HL-60 (cell line): ENCODE measurements around the gene LRRC49.

Experiments used
- DNase-seq, 2 experiments: peaks; one replicate each; pipeline ENCODE4 v3.0.0-alpha.2; 2010 to 2020; ENCODE audit warnings: low read depth in 1 of 2, low spot score in 1 of 2
- H3K27ac ChIP-seq: fragments of 250-450 bp; sonication (Bioruptor Pico); replicated peaks from 2 replicates; pipeline ENCODE4 v1.5.1; 2020; ENCODE audit warnings: mild to moderate bottlenecking, moderate library complexity
- H3K27me3 ChIP-seq: fragments of 250-450 bp; sonication (Bioruptor Pico); 2 replicates; pipeline ENCODE4 v1.5.1; 2021; ENCODE audit warnings: mild to moderate bottlenecking, moderate library complexity; ENCODE audit not compliant: insufficient read depth, poor library complexity, severe bottlenecking
- H3K4me3 ChIP-seq: replicated peaks from 2 replicates; pipeline ENCODE4 v1.5.1; 2011; ENCODE audit warnings: mild to moderate bottlenecking, control low read depth, low read length; ENCODE audit not compliant: insufficient read depth
- GABPA ChIP-seq: IDR thresholded peaks from 2 replicates; pipeline ENCODE4 v1.6.1; 2012; ENCODE audit warnings: low read depth
- POLR2AphosphoS5 ChIP-seq: IDR thresholded peaks from 2 replicates; pipeline ENCODE4 v1.6.1; 2012; ENCODE audit warnings: low read depth
- SPI1 ChIP-seq: IDR thresholded peaks from 2 replicates; pipeline ENCODE4 v1.6.1; 2012; ENCODE audit warnings: low read depth, mild to moderate bottlenecking, borderline replicate concordance
- TF ChIP-seq, protein P1 (sequence below): IDR thresholded peaks from one replicate; pipeline ENCODE4 v1.5.1; 2011; ENCODE audit warnings: low read length, control low read depth, inconsistent platforms; ENCODE audit not compliant: insufficient read depth
- TF ChIP-seq, protein P2 (sequence below): IDR thresholded peaks from 2 replicates; pipeline ENCODE4 v1.6.1; 2012; ENCODE audit warnings: low read depth; ENCODE audit not compliant: insufficient replicate concordance

The LRRC49 gene

DNA sequence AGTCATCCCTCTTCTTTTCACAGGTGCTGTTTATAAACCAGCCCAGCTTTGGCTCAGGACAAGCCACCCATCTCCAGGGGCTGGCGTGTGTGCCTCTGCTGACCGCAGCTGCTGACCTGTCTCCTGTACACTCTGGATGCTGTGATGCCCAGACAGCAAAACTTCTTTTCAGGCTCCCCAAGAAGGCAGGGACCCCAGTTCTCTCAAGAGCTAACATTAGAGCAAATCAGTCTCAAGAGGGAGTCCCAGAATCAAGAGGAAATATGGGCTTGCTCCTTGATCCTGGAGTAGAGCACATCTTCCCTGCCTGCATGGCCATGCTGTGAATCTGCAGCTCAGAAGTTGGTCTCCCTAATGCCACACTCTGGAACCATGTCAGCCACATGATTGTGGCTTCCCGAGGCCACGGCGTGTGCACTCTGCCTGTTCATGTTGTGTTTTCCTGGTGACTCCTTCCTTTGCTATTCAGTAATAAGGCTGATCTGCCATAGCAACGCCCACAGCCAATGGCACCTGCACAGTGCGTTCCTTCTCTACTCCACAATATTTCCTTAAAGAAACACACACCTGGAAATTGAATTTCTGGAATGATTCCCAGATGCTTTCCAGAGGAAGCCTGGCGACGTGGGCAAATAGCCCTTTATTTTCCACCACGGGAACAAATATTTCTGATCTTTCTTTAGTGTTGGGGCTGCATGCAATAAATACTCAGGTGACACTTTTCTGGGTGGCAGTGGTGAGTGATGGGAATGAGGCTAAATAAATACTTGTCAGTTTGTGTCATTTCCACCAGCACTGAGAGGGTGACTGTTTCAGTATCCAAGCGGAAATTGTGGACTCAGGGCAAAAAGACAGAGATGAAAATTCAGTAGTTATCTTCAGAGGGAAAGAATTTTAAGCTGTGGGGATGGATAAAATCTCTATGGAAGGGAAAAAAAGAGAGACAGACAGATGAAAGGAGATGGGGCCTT, 200.7 kb downstream of the LRRC49 start:
- Histone ChIP-seq H3K27me3 (no peaks in the 10 kb centered on the region), H3K4me3 (no peak overlapping the region), H3K27ac (no peak overlapping the region)
- DNase-seq, result no peak
- TF ChIP-seq GABPA (no peak), POLR2AphosphoS5 (no peak), SPI1 (no peak)
- TF ChIP-seq, protein P1, sequence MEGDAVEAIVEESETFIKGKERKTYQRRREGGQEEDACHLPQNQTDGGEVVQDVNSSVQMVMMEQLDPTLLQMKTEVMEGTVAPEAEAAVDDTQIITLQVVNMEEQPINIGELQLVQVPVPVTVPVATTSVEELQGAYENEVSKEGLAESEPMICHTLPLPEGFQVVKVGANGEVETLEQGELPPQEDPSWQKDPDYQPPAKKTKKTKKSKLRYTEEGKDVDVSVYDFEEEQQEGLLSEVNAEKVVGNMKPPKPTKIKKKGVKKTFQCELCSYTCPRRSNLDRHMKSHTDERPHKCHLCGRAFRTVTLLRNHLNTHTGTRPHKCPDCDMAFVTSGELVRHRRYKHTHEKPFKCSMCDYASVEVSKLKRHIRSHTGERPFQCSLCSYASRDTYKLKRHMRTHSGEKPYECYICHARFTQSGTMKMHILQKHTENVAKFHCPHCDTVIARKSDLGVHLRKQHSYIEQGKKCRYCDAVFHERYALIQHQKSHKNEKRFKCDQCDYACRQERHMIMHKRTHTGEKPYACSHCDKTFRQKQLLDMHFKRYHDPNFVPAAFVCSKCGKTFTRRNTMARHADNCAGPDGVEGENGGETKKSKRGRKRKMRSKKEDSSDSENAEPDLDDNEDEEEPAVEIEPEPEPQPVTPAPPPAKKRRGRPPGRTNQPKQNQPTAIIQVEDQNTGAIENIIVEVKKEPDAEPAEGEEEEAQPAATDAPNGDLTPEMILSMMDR, result no peak

DNA sequence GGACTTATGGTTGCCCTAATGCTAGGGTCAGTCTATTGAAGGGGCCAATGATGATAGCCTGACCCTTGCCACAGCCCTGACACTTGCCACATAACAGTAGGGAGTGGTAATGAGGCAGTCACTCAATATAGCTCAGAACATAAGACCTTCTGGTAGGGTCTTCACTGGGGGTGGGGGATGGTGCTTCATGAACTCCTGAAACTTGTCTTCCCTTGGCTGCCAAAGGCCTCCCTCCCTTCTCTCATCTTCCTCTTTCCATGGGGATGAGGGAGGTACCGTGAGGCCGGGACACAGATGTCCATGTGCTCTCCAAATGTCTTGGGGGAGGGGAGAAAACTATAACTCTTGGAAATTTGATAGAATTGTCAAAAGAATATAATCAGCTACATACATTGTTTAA, 201.5 kb downstream of the LRRC49 start:
- Histone ChIP-seq H3K27ac (no peak overlapping the region), H3K27me3 (no peaks in the 10 kb centered on the region), H3K4me3 (no peak overlapping the region)
- no peak for DNase-seq
- TF ChIP-seq, protein P2, sequence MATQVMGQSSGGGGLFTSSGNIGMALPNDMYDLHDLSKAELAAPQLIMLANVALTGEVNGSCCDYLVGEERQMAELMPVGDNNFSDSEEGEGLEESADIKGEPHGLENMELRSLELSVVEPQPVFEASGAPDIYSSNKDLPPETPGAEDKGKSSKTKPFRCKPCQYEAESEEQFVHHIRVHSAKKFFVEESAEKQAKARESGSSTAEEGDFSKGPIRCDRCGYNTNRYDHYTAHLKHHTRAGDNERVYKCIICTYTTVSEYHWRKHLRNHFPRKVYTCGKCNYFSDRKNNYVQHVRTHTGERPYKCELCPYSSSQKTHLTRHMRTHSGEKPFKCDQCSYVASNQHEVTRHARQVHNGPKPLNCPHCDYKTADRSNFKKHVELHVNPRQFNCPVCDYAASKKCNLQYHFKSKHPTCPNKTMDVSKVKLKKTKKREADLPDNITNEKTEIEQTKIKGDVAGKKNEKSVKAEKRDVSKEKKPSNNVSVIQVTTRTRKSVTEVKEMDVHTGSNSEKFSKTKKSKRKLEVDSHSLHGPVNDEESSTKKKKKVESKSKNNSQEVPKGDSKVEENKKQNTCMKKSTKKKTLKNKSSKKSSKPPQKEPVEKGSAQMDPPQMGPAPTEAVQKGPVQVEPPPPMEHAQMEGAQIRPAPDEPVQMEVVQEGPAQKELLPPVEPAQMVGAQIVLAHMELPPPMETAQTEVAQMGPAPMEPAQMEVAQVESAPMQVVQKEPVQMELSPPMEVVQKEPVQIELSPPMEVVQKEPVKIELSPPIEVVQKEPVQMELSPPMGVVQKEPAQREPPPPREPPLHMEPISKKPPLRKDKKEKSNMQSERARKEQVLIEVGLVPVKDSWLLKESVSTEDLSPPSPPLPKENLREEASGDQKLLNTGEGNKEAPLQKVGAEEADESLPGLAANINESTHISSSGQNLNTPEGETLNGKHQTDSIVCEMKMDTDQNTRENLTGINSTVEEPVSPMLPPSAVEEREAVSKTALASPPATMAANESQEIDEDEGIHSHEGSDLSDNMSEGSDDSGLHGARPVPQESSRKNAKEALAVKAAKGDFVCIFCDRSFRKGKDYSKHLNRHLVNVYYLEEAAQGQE, result no peak
- TF ChIP-seq POLR2AphosphoS5 (no peak), SPI1 (no peak), GABPA (no peak)
- TF ChIP-seq, protein P1, result no peak

DNA sequence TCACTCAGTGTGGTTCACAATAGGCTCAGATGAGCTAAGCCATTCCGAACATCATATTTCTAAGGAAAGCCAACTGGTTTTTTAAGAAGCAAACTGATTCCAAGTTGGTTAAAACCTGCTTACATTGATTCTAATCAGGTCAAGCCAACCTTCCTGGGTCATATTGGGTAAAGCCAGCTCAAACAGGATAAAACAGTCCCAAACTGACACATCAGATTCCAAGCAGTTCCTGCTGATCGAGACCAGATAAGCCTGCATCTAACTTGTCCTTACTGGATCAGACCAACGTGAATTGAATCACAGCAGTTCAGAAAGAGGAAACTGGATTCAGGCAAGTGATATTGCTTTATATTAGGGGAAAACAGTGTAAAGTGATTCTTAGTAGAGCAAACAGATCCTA, 204.1 kb downstream of the LRRC49 start:
- no peak for TF ChIP-seq POLR2AphosphoS5
- TF ChIP-seq, protein P2, result no peak
- TF ChIP-seq, protein P1, result no peak
- no peak for TF ChIP-seq SPI1
- no peak for TF ChIP-seq GABPA
- Histone ChIP-seq H3K27me3 (no peaks in the 10 kb centered on the region), H3K4me3 (no peak overlapping the region), H3K27ac (no peak overlapping the region)
- DNase-seq, result no peak
